PC-9 (cell line): ENCODE measurements around the gene ADAMTSL5.

ENCODE experiments used
- CTCF ChIP-seq: fragments of 200-600 bp; sonication (generic); conservative IDR thresholded peaks from 2 replicates; pipeline ENCODE4 v1.6.1; 2017; ENCODE audit warnings: mixed run types, antibody characterized with exemption, mild to moderate bottlenecking, moderate library complexity
- EZH2 ChIP-seq: fragments of 200-600 bp; sonication (generic); IDR thresholded peaks from 2 replicates; pipeline ENCODE4 v1.8.0; 2017; ENCODE audit warnings: antibody characterized with exemption, low read depth

DNA sequence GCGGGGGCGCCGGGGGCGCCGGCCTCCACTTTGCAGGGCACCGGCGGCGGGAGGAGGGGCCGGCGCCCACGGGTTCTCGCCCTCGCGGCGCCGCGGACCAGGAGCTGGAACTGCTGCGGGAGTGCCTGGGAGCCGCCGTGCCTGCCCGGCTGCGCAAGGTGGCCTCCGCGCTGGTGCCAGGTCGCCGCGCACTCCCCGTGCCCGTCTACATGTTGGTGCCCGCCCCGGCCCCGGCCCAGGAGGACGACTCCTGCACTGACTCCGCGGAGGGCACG is 45.7 kb downstream of the ADAMTSL5 start:
- TF ChIP-seq EZH2 (no peak), CTCF (no peak)
